Chondrocyte (in vitro differentiated cells): ENCODE results near the gene ACOXL. TPM values are rescaled to one million over a fixed set of nuclear protein-coding genes. Genes with fewer than 3 reads are reported as not detected.

Source experiments
- DNase-seq: peaks from one replicate; pipeline ENCODE4 v3.0.0; 2021; ENCODE audit warnings: mixed read lengths, low spot score
- H3K27ac Mint-ChIP-seq: one replicate; pipeline ENCODE4 v1.8.0; 2021; ENCODE audit warnings: mild to moderate bottlenecking, moderate library complexity, mixed read lengths; ENCODE audit not compliant: unreplicated experiment
- H3K27me3 Mint-ChIP-seq: 2 replicates; pipeline ENCODE4 v1.8.0; 2021; ENCODE audit warnings: low read depth, mixed read lengths
- H3K36me3 Mint-ChIP-seq: 2 replicates; pipeline ENCODE4 v1.8.0; 2021; ENCODE audit warnings: low read depth, mixed read lengths
- H3K4me1 Mint-ChIP-seq: 2 replicates; pipeline ENCODE4 v1.8.0; 2021; ENCODE audit warnings: low read depth, mild to moderate bottlenecking, mixed read lengths
- H3K4me3 Mint-ChIP-seq: one replicate; pipeline ENCODE4 v1.8.0; 2021; ENCODE audit warnings: mild to moderate bottlenecking, moderate library complexity, mixed read lengths; ENCODE audit not compliant: unreplicated experiment
- H3K9me3 Mint-ChIP-seq: 2 replicates; pipeline ENCODE4 v1.8.0; 2021; ENCODE audit warnings: low read depth, mixed read lengths
- total RNA-seq: library from RNA; stranded (reverse); gene quantifications from 3 replicates; pipeline ENCODE4 v1.2.1, GENCODE V29; 2021
- TF ChIP-seq, protein P1 (sequence below): fragments of 200-600 bp; sonication (generic); IDR thresholded peaks from 2 replicates; pipeline ENCODE4 v1.5.0; 2021; ENCODE audit warnings: antibody characterized with exemption, mild to moderate bottlenecking, moderate library complexity

Gene ACOXL
- total RNA-seq, 1 donor from 2014 or later, result not detected

DNA sequence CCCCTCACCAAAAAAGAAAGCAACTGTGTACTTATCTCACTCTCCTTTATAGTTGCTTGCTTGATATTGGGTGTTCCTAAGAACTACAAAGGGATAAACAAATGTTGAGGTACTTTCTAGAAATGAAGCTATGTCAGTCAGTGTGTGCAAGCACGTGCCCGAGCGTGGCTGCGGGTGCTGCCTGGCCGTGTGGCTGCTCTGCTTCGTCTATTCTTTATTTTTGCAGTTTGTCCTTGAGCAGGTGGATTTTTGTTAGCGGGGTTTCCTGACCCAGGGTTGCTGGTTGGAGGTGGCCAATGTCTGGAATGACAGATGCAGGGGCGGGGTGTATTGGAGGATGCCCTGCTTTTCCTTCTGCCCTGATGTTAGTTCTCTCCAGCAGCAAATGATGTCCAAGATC, 62.6 kb downstream of the ACOXL start:
- peaks cover 72% of the 10 kb centered on the region for H3K27me3 Mint-ChIP-seq
- H3K4me3 Mint-ChIP-seq, result no peak overlapping the region
- DNase-seq, result no peak
- no peak overlapping the region for H3K27ac Mint-ChIP-seq
- peaks cover 2% of the 10 kb centered on the region for H3K36me3 Mint-ChIP-seq
- H3K4me1 Mint-ChIP-seq, result peaks cover 12% of the 10 kb centered on the region
- H3K9me3 Mint-ChIP-seq, result peaks cover 5% of the 10 kb centered on the region
- TF ChIP-seq, protein P1, sequence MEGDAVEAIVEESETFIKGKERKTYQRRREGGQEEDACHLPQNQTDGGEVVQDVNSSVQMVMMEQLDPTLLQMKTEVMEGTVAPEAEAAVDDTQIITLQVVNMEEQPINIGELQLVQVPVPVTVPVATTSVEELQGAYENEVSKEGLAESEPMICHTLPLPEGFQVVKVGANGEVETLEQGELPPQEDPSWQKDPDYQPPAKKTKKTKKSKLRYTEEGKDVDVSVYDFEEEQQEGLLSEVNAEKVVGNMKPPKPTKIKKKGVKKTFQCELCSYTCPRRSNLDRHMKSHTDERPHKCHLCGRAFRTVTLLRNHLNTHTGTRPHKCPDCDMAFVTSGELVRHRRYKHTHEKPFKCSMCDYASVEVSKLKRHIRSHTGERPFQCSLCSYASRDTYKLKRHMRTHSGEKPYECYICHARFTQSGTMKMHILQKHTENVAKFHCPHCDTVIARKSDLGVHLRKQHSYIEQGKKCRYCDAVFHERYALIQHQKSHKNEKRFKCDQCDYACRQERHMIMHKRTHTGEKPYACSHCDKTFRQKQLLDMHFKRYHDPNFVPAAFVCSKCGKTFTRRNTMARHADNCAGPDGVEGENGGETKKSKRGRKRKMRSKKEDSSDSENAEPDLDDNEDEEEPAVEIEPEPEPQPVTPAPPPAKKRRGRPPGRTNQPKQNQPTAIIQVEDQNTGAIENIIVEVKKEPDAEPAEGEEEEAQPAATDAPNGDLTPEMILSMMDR, result no peak

DNA sequence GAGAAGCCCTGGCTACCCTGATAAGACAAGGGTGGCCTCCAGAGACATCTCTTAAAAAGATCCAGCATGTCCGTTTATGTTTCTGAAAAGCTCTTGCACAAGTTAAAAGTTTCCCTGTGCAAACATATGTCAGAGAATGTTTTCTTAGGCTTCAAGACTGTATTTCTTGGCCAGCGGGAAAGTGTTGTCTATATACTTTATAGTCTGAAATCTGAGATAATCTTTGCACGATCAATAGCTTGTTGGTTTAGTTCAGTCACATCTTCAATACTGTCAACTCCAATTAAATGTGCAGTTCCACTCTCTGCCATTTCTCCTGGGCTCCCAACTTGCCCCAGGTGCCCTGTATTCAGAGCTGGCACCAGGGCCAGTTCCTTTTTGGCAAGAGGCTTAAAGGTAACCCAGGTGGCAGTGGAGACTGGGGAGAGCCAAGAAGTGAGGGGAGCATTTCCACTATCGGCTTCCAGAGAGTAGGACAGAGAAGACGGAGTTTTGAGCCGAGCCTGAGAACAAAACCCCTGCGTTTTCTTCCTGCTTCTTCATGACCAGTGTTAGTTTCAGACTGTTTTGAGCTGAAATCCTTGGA, 64.4 kb downstream of the ACOXL start:
- DNase-seq, result no peak

DNA sequence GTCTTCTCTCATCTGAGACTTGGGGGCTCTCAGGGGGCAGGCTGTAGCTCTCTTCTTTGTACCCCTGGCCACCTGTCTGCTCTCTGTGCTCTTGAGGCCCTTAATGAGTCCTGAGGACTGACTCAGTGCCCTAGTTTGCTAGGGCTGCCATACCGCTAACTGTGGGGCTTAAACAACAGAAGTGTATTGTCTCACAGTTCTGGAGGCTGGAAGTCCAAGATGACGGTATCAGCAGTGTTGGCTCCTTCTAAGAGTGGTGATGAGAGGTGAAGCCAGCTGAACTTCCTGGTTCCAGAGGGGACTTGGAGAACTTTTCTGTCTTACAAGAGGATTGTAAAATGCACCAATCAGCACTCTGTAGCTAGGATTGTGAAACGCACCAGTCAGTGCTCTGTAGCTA, 67.0 kb downstream of the ACOXL start:
- TF ChIP-seq, protein P1, result no peak
- Mint-ChIP-seq H3K36me3 (peaks cover 3% of the 10 kb centered on the region), H3K9me3 (peaks cover 7% of the 10 kb centered on the region), H3K4me1 (peaks cover 12% of the 10 kb centered on the region), H3K27ac (no peak overlapping the region), H3K4me3 (no peak overlapping the region), H3K27me3 (peaks cover 64% of the 10 kb centered on the region)
- no peak for DNase-seq

More for the DNA sequence above, 64.4 kb downstream of the ACOXL start:
- Mint-ChIP-seq H3K4me1 (peaks cover 12% of the 10 kb centered on the region), H3K36me3 (peaks cover 2% of the 10 kb centered on the region), H3K27me3 (peaks cover 70% of the 10 kb centered on the region), H3K4me3 (no peak overlapping the region), H3K27ac (no peak overlapping the region), H3K9me3 (peaks cover 5% of the 10 kb centered on the region)
- TF ChIP-seq, protein P1, result no peak

DNA sequence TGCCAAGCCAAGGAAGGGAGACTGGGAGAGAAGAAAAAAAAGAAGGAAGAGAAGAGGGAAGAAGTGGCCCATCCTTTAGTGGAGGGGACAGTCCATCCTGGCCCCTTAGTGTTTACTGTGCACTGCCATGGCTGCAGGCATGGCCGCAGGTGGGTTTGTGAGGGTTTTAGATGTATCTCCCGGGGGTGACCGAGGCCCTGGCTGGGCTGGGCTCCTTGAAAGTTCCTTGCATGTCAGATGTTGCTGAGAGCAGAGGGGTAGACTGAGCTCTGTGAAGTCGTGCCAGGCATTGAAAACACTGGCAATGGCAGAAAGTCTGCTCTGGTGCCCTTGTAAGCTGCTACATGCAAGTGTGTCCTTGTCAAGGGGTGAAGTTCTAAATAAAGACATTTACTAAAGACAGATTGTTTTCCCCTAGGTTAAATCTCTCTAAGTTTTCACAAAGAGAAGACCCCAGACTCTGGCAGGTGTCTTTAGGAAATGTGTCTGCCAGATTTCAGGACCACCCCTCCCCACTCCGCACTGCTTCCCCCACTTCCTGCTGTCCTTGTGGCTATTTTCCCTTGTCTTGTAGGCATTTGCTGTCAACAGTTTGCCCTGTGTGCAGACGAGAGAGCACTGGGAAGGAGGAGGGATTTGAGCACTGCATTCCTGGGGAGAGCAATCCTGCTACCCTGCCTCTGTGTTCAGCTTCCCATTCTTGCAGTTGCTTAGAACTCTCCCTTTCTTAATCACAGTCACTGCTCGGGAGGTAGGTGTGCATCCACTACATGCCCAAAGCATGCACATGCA, 68.4 kb downstream of the ACOXL start:
- Mint-ChIP-seq H3K27me3 (peaks cover 56% of the 10 kb centered on the region), H3K4me3 (no peak overlapping the region), H3K27ac (no peak overlapping the region), H3K36me3 (peaks cover 4% of the 10 kb centered on the region), H3K9me3 (peaks cover 12% of the 10 kb centered on the region), H3K4me1 (peaks cover 11% of the 10 kb centered on the region)
- TF ChIP-seq, protein P1, result no peak
- DNase-seq, result no peak

DNA sequence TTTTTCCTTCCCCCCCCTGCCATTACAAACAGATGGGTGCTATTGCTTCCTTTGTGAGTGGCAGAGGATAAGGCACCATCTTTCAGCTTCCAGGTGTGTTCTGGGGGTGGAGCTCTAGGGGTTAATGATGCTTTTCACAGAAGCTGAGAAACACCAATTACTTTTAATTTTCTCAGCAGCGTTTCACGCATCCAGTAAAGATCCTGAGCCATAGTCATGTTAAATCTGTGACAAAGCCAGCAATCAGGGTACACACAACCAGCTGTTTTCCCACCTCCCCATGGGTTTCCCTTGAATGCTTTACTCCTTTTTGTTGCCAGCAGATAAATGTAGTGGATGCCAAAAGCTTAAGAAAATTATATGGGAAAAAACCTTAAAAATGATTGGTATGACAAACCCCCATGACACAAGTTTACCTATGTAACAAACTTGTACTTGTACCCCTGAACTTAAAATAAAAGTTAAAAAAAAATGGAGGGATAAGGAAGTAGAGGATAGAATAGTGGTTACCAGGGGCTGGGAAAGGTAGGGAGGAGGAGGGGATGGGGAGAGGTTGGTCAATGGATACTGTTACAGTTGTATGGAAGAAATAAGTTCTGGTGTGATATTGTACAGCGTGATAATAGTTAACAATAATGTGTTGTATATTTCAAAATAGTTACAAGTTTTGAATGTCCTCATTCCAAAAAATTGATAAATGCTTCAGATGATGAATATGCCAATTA, 70.0 kb downstream of the ACOXL start:
- peaks cover 57% of the 10 kb centered on the region for H3K27me3 Mint-ChIP-seq
- no peaks in the 10 kb centered on the region for H3K4me1 Mint-ChIP-seq
- H3K36me3 Mint-ChIP-seq, result peaks cover 4% of the 10 kb centered on the region
- TF ChIP-seq, protein P1, result no peak
- DNase-seq, result no peak
- H3K9me3 Mint-ChIP-seq, result peaks cover 12% of the 10 kb centered on the region
- no peak overlapping the region for H3K27ac Mint-ChIP-seq
- H3K4me3 Mint-ChIP-seq, result no peak overlapping the region
